Measurements from ENCODE around the gene ACACA.
"Not testable (repeated sequence)": the region's sequence is repeated elsewhere in the genome, so short reads cannot be mapped to it uniquely, and the experiment has no call there.

Gene ACACA

DNA sequence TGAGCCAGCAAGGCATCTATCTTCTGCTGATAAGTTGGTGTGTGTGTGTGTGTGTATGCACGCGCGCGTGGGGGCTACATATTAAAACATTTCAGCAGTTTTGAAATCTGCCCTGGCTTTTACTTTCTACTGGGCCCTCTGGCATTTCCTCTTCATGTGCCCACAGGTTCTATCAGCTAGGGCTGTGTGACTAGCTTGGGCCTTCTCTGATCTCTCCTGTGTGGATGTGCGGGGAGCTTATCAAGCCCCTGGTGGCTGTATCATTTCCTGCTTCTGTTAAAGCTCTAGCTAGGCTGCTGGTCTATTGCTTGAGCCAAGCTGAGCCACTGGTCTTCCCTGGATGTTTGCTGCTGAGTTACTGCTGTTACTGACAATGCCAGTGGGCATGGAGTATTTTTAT lies 325.3 kb downstream of the ACACA start:
- TF ChIP-seq CTCF (conservative IDR thresholded peaks at IDR 0.05; ENCODE audit: low read depth, low read length): no peak
- no peak for DNase-seq (ENCODE audit: low read depth)
- H3K4me3 ChIP-seq (ENCODE audit: low read length): no peak overlapping the region

DNA sequence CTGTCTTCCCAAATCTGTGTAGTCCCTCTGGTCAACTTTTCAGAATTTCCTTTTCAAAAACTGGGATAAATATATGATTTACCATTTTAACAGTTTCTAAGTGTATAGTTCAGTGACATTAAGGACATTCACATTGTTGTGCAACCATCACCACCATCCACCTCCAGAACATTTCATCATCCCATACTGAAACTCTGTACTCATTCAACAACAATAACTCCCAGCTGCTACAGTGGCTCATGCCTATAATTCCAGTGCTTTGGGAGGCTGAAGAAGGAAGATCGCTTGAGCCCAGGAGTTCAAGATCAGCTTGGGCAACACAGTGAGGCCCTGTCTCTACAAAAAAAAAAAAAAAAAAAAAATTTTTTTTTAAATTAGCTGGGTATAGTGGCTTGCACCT lies 326.9 kb downstream of the ACACA start:
- TF ChIP-seq CTCF (conservative IDR thresholded peaks at IDR 0.05; ENCODE audit: low read depth, low read length): no peak
- H3K4me3 ChIP-seq (ENCODE audit: low read length): no peak overlapping the region
- no peak for DNase-seq (ENCODE audit: low read depth)

DNA sequence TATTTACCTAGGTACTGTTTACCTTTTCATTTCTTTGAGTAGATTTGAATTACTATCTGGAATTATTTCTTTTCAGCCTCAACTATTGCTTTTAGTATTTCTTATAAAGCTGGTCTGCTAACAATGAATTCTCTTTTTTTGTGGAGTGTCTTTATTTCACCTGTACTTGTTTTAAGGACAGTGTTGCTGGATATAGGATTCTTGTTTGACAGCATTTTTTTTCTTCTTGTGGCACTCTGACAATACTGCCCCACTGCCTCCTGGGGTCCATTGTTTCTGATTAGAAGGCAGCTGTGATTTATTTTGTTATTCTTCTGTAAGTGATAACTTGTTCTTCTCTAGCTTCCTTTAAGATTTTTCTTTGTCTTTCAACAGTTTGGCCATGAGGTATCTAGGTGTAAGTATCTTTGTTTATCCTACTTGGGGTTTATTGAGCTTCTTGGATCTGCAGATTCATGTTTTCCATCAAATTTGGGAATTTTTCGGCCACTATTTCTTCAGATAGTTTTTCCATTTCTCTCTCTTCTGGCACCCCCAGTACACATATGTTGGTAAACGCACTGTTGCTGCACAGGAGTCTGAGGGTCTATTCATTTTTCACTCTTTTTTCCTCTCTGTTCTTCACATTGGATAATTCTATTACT lies 327.4 kb downstream of the ACACA start:
- TF ChIP-seq CTCF (conservative IDR thresholded peaks at IDR 0.05; ENCODE audit: low read depth, low read length): no peak
- H3K4me3 ChIP-seq (ENCODE audit: low read length): no peak overlapping the region
- no peak for DNase-seq (ENCODE audit: low read depth)

- not testable (repeated sequence) for H3K4me3 ChIP-seq (ENCODE audit: low read length); DNase-seq (ENCODE audit: low read depth)
Observed at GRCh38 chr17:37073464-37073863, 333.2 kb downstream of the ACACA start.

GRCh38 chr17:37069087-37069486 lies 337.5 kb downstream of the ACACA start:
- TF ChIP-seq CTCF (conservative IDR thresholded peaks at IDR 0.05; ENCODE audit: low read depth, low read length): no peak
- no peak for DNase-seq (ENCODE audit: low read depth)

DNA sequence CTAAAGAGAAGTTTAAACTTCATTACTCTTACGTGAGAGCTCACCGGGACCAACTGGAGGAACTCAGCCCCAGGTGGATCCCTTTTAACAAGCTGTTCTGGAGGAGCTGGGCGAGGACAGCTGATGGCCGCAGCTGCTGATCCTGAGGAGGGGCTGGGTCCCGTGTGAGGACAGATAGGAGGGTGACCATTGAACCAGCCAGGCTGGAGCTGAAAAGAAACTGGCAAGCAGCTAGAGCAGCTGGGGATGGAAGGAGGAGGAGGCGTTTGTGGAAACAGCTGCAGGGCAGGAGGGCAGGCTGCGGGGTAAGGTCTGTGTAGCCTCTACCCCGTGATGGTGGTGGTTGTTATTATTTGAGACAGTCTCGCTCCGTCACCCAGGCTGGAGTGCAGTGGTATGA lies 338.4 kb downstream of the ACACA start:
- H3K4me3 ChIP-seq (ENCODE audit: low read length): no peak overlapping the region
- TF ChIP-seq CTCF (conservative IDR thresholded peaks at IDR 0.05; ENCODE audit: low read depth, low read length): no peak
- no peak for DNase-seq (ENCODE audit: low read depth)

More at GRCh38 chr17:37069087-37069486, 337.5 kb downstream of the ACACA start:
- H3K4me3 ChIP-seq (ENCODE audit: low read length): no peak overlapping the region

DNA sequence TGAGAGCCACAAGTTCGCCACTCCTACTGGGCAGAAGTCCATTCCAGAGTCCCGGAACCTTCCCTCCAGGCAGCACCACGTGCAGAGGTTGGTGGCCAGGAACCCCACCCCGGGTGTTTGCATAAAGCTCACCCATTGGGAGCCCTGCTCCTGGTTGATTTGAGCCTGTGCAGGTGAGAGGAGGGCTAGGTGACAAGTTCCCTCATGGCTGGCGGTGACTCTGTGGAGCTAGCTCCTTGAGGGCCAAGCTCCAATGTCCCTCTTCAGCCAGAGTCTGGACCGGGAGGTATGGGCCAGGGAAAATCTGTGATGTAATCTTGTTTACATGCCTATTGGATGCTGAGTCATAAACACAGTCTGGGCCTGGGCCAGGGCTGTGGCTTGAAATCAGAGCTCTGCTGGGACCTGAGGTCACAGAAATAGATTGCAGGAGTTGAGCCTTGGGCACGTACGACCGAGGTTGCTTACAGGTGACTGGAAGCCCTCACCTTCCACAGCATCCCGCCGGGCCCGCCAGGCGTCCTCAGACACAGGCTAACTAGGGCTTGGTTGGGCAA lies 339.0 kb downstream of the ACACA start:
- peak; percentile 61 for DNase-seq (ENCODE audit: low read depth)
- TF ChIP-seq CTCF (conservative IDR thresholded peaks at IDR 0.05; ENCODE audit: low read depth, low read length): no peak
- H3K4me3 ChIP-seq (ENCODE audit: low read length): no peak overlapping the region

Data from retinal pigment epithelial cell (primary cell).